Activated naive CD8-positive, alpha-beta T cell treated with anti-CD3 and anti-CD28 coated beads, Interleukin-2, amount 50 U/mL, for 24 hours (primary cell): Measurements from ENCODE around the gene LIPC.

ENCODE experiments used
- ATAC-seq: fragments of 150-1000 bp; cut with Tn5 transposase; one replicate; pipeline ENCODE4 v1.10.0; 2021
- DNase-seq: peaks from one replicate; pipeline ENCODE4 v3.0.0; 2021
- H3K27ac Mint-ChIP-seq: one replicate; pipeline ENCODE4 v1.8.0; 2021; ENCODE audit warnings: mild to moderate bottlenecking, mixed read lengths
- H3K27me3 Mint-ChIP-seq: one replicate; pipeline ENCODE4 v1.8.0; 2021; ENCODE audit warnings: mixed read lengths
- H3K36me3 Mint-ChIP-seq: one replicate; pipeline ENCODE4 v1.8.0; 2021; ENCODE audit warnings: low read depth, mixed read lengths
- H3K4me1 Mint-ChIP-seq: one replicate; pipeline ENCODE4 v1.8.0; 2021; ENCODE audit warnings: mixed read lengths
- H3K4me3 Mint-ChIP-seq: one replicate; pipeline ENCODE4 v1.8.0; 2021; ENCODE audit warnings: mild to moderate bottlenecking, moderate library complexity, mixed read lengths
- H3K9me3 Mint-ChIP-seq: one replicate; pipeline ENCODE4 v1.8.0; 2021; ENCODE audit warnings: mixed read lengths

LIPC gene

DNA sequence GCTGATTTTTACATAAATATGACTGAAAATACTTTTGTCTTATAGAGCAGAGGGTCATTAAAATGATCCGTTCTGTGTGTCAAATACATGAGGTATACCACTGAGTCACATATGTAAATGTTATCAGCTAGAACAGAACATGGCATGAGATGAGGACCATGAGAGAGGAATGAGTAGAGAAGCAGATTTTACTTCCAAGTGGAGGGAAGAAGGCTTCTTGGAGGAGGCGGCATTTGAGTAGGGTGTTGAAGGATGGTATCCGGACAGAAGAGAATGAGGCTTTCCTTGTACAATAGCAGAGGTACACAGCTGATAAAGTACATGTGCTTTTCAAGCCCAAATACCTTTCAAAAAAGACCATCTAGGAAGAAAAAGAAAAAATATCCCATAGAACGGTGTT lies 4.8 kb downstream of the LIPC start:
- Mint-ChIP-seq H3K9me3 (no peaks in the 10 kb centered on the region), H3K4me1 (peaks cover 25% of the 10 kb centered on the region), H3K27ac (no peak overlapping the region), H3K36me3 (no peaks in the 10 kb centered on the region), H3K27me3 (no peaks in the 10 kb centered on the region), H3K4me3 (no peak overlapping the region)
- DNase-seq (no peak), ATAC-seq (no peak)

DNA sequence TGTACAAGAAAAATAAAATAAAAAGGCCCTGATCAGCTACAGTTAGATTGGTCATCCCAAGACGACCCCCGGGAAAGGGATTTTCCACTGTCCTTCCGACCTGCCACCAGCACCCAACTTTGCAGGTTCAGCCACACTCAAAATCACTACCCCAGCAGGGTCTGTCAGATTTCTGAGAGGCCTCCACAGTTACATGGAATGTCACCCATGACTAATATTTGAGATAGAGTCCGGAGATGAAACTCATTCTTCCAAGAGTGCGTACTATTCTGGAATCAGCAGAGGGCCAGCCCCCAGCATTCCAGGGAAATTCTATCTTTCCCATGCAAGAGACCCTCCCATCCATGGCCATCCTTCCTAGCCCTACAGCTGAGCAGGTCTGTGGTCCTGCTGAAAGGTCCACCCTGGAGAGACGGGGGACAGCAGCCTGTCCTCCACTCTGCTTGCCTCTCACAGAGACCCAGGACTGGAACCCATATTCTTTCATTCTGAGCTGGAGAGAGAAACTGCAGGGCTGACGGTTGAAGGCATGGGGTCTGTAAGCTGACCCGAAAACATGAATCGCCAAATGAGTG lies 5.8 kb downstream of the LIPC start:
- no peak overlapping the region for H3K27ac Mint-ChIP-seq
- H3K4me1 Mint-ChIP-seq: peaks cover 36% of the 10 kb centered on the region
- H3K36me3 Mint-ChIP-seq: no peaks in the 10 kb centered on the region
- H3K9me3 Mint-ChIP-seq: no peaks in the 10 kb centered on the region
- DNase-seq: no peak
- H3K4me3 Mint-ChIP-seq: no peak overlapping the region
- no peaks in the 10 kb centered on the region for H3K27me3 Mint-ChIP-seq
- ATAC-seq: no peak

DNA sequence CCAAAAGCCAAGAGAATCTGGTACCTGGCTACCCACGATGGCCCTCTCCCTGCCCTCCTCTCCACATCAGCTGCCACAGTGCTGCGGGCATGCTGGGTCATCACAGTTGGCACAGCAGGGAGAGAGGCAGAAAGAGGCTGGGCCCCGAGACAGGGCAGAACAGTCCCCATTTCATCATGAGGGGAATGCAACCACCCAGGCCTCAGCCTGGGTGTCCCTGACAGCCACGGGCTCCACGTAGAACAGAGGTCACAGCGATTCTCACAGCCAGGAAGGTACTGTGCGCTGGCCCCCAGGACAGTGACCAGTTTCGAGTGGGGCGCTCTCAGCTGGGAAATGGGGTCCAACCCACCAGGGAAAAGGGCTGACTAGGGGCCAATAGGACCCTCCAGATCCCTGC lies 6.3 kb downstream of the LIPC start:
- ATAC-seq: no peak
- Mint-ChIP-seq H3K36me3 (no peaks in the 10 kb centered on the region), H3K4me1 (peaks cover 36% of the 10 kb centered on the region), H3K27me3 (no peaks in the 10 kb centered on the region), H3K4me3 (no peak overlapping the region), H3K27ac (no peak overlapping the region), H3K9me3 (no peaks in the 10 kb centered on the region)
- DNase-seq: no peak

DNA sequence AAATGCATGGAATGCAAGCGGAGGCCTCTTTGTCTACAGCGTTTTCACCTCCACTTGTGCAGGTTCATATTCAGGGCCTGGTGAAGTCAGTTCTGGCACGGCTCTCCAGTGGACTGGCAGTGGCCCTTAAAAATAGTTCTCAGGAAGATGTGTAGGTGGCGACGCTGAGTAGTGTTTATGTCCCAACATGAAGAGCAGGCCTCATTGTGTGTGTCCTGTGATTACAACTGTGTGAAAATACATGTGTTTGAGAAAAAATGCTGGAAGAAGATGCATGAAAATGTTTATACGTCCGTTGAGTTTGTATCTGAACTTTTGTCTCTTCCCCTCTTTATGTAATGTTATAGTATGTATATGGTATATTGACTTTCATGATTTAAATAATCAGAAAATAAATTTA lies 7.2 kb downstream of the LIPC start:
- Mint-ChIP-seq H3K9me3 (no peaks in the 10 kb centered on the region), H3K36me3 (no peaks in the 10 kb centered on the region), H3K4me1 (peaks cover 39% of the 10 kb centered on the region), H3K27ac (no peak overlapping the region), H3K27me3 (no peaks in the 10 kb centered on the region), H3K4me3 (no peak overlapping the region)
- DNase-seq (no peak), ATAC-seq (peak; percentile 71)

DNA sequence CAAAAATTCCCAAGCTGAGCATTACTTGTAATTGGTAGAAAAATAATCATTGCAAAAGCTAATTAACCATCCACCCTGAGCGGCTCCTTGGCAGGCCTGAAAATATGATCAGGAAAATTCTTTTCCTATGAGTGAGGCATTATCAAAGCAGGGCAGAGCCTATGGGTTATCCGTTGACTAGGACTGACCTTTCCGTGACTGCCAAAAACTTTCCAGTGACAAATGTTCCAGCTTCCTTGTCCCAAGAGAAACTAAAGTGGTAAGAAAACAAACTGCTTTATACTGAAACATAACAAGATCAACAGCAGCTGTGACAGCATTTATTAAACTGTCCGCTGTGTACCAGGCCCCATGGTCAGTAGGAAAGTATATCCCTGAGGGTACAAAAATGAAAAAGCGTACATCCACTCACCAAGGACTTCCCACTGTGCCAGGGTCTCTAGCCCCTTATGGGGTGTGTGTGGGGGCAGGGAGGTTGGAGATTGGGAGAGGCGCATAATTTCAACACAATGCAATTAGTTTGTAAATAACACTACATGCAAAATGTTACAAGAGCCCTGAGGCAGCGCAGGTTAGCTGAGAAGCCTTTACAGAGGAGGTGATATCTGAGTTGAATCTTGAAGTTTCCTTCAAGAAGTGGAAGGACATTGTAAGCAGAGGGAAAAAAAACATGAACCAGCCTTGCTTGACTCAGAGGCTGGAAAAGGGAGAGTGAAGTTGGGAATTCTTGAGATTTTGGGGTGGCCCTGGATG lies 8.5 kb downstream of the LIPC start:
- Mint-ChIP-seq H3K4me3 (no peak overlapping the region), H3K4me1 (peaks cover 43% of the 10 kb centered on the region), H3K9me3 (no peaks in the 10 kb centered on the region), H3K27me3 (no peaks in the 10 kb centered on the region), H3K36me3 (no peaks in the 10 kb centered on the region), H3K27ac (peak overlapping the region; percentile 70)
- ATAC-seq: no peak
- no peak for DNase-seq

DNA sequence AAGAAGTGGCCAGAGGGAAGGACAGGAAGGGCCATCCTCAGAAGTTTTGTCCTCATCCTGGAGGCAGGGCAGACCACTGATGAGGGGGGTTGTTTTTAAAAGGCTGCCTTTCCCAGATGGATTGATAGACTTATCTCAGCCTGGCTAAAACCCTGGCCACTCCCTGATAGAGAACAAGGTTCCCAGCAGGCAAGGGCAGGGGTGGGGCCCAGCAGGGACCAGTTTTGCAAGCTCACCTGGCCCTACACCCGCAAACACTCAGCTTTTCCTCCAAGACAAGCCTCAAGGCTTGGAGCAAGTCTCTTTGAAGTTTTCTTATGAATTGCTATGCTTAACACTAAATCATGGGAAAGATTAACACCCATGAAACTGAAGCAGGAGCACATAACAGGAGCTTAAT lies 9.1 kb downstream of the LIPC start:
- Mint-ChIP-seq H3K4me3 (no peak overlapping the region), H3K36me3 (no peaks in the 10 kb centered on the region), H3K4me1 (peaks cover 43% of the 10 kb centered on the region), H3K27me3 (no peaks in the 10 kb centered on the region), H3K9me3 (no peaks in the 10 kb centered on the region), H3K27ac (peak overlapping the region; percentile 70)
- DNase-seq (no peak), ATAC-seq (peak; percentile 26)

DNA sequence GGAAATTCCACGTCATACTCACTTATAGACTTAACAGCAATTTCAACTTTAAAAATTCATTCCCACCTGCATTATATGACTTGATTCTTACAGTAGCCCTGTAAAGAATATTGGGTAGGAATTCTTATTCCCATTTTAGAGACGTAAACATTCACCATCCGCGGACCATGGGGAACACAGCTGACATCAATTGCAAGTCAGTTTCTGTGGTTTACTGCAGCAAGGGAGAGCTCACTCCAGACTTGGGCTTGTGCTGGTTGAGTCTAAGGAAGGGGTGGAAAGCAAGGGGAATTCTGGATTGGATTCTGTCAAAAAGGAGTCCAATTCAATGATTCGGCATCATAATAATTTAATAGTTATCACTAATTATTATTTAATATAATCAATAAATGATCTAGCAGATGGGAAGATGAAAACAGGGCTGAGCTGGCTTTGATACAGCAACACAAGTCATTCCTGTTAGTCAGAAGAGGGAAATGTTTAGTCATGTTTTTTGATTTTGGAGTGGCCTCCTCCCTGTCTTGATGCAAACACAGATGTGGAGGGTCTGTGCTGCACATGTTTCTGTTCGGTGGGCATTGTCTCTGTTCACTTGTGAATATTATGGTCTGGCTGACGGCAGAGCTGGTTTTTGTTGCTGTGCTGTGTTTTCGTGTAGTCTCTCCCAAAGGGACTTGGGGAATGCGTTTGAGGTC lies 9.7 kb downstream of the LIPC start:
- Mint-ChIP-seq H3K4me3 (no peak overlapping the region), H3K27ac (peak overlapping the region; percentile 83), H3K27me3 (no peaks in the 10 kb centered on the region), H3K36me3 (no peaks in the 10 kb centered on the region), H3K9me3 (no peaks in the 10 kb centered on the region), H3K4me1 (peaks cover 46% of the 10 kb centered on the region)
- DNase-seq (no peak), ATAC-seq (peak; percentile 61)

DNA sequence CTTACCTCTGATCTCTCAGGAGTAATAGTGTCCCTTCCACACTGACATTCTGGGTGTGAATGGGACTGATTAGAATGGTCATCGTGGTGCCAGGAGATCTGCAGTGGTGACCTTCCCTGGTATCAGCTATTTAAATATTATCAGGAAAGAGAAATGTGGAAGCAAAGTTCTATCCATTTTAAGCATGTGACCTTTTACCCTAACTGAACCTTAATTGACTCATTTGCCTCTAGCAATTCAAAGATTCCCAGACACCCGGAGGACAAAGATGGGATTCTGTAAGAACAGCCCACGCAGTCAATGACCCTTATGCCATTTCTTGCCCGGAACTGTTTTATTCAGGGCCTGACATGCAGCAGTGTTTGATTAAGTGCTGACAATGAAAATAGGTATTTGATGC lies 10.3 kb downstream of the LIPC start:
- H3K27ac Mint-ChIP-seq: peak overlapping the region; percentile 83
- peaks cover 49% of the 10 kb centered on the region for H3K4me1 Mint-ChIP-seq
- ATAC-seq (no peak), DNase-seq (no peak)
- no peaks in the 10 kb centered on the region for H3K36me3 Mint-ChIP-seq
- H3K4me3 Mint-ChIP-seq: no peak overlapping the region
- H3K27me3 Mint-ChIP-seq: no peaks in the 10 kb centered on the region
- no peaks in the 10 kb centered on the region for H3K9me3 Mint-ChIP-seq

DNA sequence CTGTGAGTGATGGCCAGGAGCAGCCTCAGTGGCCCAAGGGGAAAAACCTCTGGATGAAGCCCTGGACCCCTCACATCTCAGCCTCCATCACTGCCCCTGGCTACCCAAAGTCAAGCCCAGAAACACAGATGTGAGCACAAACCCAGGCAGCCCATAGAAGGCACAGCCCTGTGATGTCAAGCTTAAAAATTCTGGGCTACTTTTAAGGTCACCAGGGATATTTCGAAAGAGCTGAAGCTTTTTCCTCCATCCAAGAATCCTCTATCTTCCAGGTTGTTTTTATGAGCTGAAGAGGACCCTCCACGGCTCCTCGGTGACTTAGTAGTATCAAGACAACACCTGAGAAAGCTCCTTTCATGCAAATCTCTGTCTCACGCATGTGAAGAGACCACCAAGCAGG lies 11.5 kb downstream of the LIPC start:
- Mint-ChIP-seq H3K27me3 (no peaks in the 10 kb centered on the region), H3K9me3 (no peaks in the 10 kb centered on the region), H3K36me3 (no peaks in the 10 kb centered on the region), H3K27ac (no peak overlapping the region), H3K4me1 (peaks cover 58% of the 10 kb centered on the region), H3K4me3 (no peak overlapping the region)
- ATAC-seq: no peak
- no peak for DNase-seq

DNA sequence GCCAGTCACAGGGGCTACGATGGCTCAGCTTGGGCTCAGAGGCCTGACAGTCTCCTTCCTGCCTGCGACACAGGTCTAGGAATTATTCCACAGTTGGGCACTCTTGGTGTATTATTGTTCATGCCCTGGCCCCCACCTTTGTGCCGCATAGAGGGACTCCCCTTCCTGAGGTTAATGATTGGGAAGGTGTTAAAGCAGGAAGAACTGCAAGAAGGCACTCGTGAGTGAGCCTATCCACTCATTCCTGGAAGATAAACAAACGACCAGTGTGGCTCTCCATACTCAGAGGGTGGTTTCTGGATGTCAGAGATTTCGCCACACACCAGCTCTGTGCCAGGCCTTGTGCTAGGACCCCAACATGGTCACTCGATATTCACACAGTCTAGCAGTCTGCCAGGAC lies 12.3 kb downstream of the LIPC start:
- ATAC-seq (no peak), DNase-seq (no peak)
- no peak overlapping the region for H3K27ac Mint-ChIP-seq
- H3K4me3 Mint-ChIP-seq: no peak overlapping the region
- no peaks in the 10 kb centered on the region for H3K36me3 Mint-ChIP-seq
- no peaks in the 10 kb centered on the region for H3K9me3 Mint-ChIP-seq
- H3K27me3 Mint-ChIP-seq: no peaks in the 10 kb centered on the region
- H3K4me1 Mint-ChIP-seq: peaks cover 57% of the 10 kb centered on the region

DNA sequence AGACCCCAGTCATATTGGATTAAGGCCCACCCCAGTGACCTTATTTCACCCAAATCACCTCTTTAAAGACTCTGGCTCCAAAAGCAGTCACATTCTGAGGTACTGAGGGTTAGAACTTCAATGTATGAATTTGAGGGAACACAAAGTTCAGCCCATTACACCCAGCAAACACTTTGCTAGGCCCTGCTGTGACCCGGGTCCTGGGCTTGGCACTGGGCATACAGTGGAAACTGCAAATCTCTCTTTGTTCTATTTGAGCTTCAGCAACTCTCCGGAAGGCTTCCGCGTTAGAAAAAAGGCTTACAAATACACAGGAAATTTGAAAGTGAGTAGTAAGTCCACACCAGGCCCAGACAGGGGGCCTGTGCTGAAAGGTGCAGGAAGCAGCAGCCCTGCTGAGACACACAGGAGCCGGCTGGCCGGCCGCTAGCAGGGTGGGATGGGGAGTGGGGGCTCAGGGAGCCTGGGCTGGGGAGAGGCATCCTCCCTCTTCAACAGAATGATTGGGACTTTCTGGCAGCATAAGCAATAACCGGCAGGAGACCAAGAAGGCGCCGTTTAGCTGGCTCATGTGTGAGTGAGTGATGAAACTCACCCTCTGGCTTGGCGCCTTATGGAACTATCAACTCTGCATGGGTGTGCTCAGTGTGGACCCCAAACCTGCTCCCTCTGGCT lies 13.0 kb downstream of the LIPC start:
- Mint-ChIP-seq H3K27ac (no peak overlapping the region), H3K36me3 (no peaks in the 10 kb centered on the region), H3K27me3 (no peaks in the 10 kb centered on the region), H3K9me3 (no peaks in the 10 kb centered on the region), H3K4me1 (peaks cover 50% of the 10 kb centered on the region), H3K4me3 (no peak overlapping the region)
- DNase-seq (no peak), ATAC-seq (no peak)

DNA sequence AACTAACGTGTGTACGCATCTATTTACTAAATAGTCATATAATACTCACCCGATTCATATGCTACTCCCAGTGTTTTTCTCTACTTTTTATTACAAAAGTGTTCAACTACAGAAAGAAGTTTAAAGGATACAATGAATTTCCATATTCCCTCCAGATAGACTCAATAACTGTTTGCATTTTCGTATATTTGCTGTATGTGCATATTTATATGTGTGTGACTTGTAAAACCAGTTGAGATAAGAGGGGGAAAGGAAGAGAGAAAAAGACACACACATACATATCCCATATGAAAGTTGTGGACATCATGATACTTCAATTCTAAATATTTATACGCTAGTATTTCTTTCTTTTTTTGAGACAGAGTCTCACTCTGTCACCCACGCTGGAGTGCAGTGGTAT lies 14.1 kb downstream of the LIPC start:
- H3K4me3 Mint-ChIP-seq: no peak overlapping the region
- no peaks in the 10 kb centered on the region for H3K36me3 Mint-ChIP-seq
- DNase-seq (no peak), ATAC-seq (no peak)
- no peaks in the 10 kb centered on the region for H3K9me3 Mint-ChIP-seq
- peaks cover 40% of the 10 kb centered on the region for H3K4me1 Mint-ChIP-seq
- H3K27me3 Mint-ChIP-seq: no peaks in the 10 kb centered on the region
- H3K27ac Mint-ChIP-seq: no peak overlapping the region

DNA sequence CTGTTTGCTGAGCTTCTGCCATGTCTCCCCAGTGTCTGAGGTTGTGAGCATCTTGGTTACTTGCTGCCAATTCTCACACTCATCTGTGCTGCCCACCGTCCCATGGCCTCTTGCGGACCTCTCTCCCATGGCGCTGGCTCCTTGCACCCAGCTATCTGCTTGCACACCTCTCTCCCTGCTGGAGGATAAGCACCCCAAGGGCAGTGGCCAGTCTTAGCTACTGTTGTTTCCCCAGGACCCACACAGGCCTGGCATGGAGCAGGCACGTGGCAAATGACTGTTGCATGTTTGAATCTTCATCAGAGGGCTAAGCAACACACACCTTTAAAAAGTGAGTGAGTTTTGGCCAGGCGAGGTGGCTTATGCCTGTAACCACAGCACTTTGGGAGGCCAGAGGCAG lies 14.7 kb downstream of the LIPC start:
- Mint-ChIP-seq H3K36me3 (no peaks in the 10 kb centered on the region), H3K27me3 (no peaks in the 10 kb centered on the region), H3K4me3 (no peak overlapping the region), H3K27ac (no peak overlapping the region), H3K4me1 (peaks cover 33% of the 10 kb centered on the region), H3K9me3 (no peaks in the 10 kb centered on the region)
- no peak for DNase-seq
- no peak for ATAC-seq

DNA sequence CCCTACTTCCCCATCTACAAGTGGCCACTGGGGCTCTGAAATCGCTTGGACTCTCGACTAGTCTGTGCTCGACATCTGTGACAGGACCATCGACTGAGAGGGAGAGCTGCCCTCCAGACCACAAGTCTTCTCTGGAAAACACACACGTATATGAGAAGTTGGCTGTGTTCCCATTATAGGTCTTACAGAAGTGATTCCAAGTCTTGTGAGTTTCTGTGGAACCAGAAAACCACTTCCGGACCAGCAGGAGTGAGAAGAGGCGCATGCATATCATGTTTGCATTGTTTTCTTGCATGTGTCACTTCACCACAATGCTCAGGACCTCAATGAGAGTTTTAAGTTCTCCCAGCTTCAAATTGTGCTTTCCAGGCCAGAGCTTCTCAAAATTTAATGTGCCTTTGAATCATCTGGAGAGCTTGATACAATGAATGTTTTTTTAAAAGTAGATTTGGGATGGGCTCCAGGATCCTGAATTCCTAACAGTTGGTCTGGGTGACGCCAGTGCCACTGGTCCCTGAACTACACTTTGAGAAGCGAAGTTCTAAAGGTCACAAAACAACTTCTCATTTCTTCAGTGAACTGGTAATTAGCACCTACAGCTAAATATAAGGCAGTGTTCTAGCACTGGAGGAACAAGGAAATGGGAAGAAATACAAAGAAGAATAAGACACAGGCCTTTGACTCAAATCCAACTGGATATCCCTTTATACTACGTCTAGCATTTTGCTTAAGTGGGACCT lies 15.7 kb downstream of the LIPC start:
- Mint-ChIP-seq H3K27me3 (no peaks in the 10 kb centered on the region), H3K4me1 (peaks cover 32% of the 10 kb centered on the region), H3K36me3 (no peaks in the 10 kb centered on the region), H3K9me3 (no peaks in the 10 kb centered on the region), H3K27ac (peak overlapping the region; percentile 88), H3K4me3 (no peak overlapping the region)
- ATAC-seq (peak; percentile 21), DNase-seq (no peak)
